SK-N-SH treated with all-trans-retinoic acid at 6 μM for 48 hours (cell line): Measurements from ENCODE around the gene ZNF512.
A peak's percentile ranks its signal among the peaks of the same experiment; 100 is the strongest.

Experiments
- ATAC-seq: fragments of 200-7000 bp; cut with Tn5 transposase; 3 replicates; pipeline ENCODE4 v1.9.1; 2020; ENCODE audit warnings: mild to moderate bottlenecking, moderate library complexity
- ARNTL ChIP-seq: fragments of 450-650 bp; formaldehyde crosslinking; IDR thresholded peaks from 2 replicates; pipeline ENCODE4 v1.5.0; 2020; ENCODE audit warnings: low read depth, mild to moderate bottlenecking, moderate library complexity, borderline replicate concordance
- BACH2 ChIP-seq: fragments of 250-450 bp; sonication (Bioruptor Pico); IDR thresholded peaks from 2 replicates; pipeline ENCODE4 v1.9.0; 2021; ENCODE audit warnings: mild to moderate bottlenecking, borderline replicate concordance
- CSDC2 ChIP-seq: fragments of 250-450 bp; sonication (Bioruptor Pico); IDR thresholded peaks from 2 replicates; pipeline ENCODE4 v1.5.0; 2020; ENCODE audit warnings: mild to moderate bottlenecking, moderate library complexity
- CSRNP3 ChIP-seq: fragments of 250-450 bp; sonication (Bioruptor Pico); IDR thresholded peaks from 2 replicates; pipeline ENCODE4 v1.5.1; 2021; ENCODE audit warnings: mild to moderate bottlenecking, moderate library complexity
- GLIS3 ChIP-seq: fragments of 250-450 bp; sonication (Bioruptor Pico); IDR thresholded peaks from 2 replicates; pipeline ENCODE4 v1.5.0; 2020; ENCODE audit warnings: mild to moderate bottlenecking, moderate library complexity
- ISL1 ChIP-seq: fragments of 250-450 bp; sonication (Bioruptor Pico); IDR thresholded peaks from 2 replicates; pipeline ENCODE4 v2.1.2; 2022; ENCODE audit warnings: mild to moderate bottlenecking, moderate library complexity
- OSR1 ChIP-seq: fragments of 250-450 bp; sonication (Bioruptor Pico); IDR thresholded peaks from 2 replicates; pipeline ENCODE4 v1.8.0; 2022; ENCODE audit warnings: moderate library complexity, mild to moderate bottlenecking, inconsistent platforms
- PATZ1 ChIP-seq: fragments of 250-450 bp; sonication (Bioruptor Pico); IDR thresholded peaks from 2 replicates; pipeline ENCODE4 v1.8.0; 2020; ENCODE audit warnings: mild to moderate bottlenecking, moderate library complexity, borderline replicate concordance
- POU6F1 ChIP-seq: fragments of 250-450 bp; sonication (Bioruptor Pico); IDR thresholded peaks from 2 replicates; pipeline ENCODE4 v1.8.0; 2021; ENCODE audit warnings: low read depth, mild to moderate bottlenecking, moderate library complexity, borderline replicate concordance
- PPARA ChIP-seq: fragments of 250-450 bp; sonication (Bioruptor Pico); IDR thresholded peaks from 2 replicates; pipeline ENCODE4 v1.5.0; 2020; ENCODE audit warnings: mild to moderate bottlenecking, borderline replicate concordance
- RARB ChIP-seq: fragments of 250-450 bp; sonication (Bioruptor Pico); IDR thresholded peaks from 2 replicates; pipeline ENCODE4 v1.8.0; 2021; ENCODE audit warnings: mild to moderate bottlenecking, moderate library complexity
- SNAI2 ChIP-seq: fragments of 250-450 bp; sonication (Bioruptor Pico); IDR thresholded peaks from 2 replicates; pipeline ENCODE4 v1.5.0; 2020; ENCODE audit warnings: mild to moderate bottlenecking, moderate library complexity
- TCF4 ChIP-seq: fragments of 250-450 bp; sonication (Bioruptor Pico); IDR thresholded peaks from 2 replicates; pipeline ENCODE4 v1.8.0; 2021; ENCODE audit warnings: mild to moderate bottlenecking, moderate library complexity, borderline replicate concordance
- TOX ChIP-seq: fragments of 250-450 bp; sonication (Bioruptor Pico); IDR thresholded peaks from 2 replicates; pipeline ENCODE4 v1.8.0; 2021; ENCODE audit warnings: mild to moderate bottlenecking, moderate library complexity, borderline replicate concordance
- TSHZ2 ChIP-seq: fragments of 250-450 bp; sonication (Bioruptor Pico); IDR thresholded peaks from 2 replicates; pipeline ENCODE4 v1.5.0; 2020; ENCODE audit warnings: mild to moderate bottlenecking, moderate library complexity
- ZC3H10 ChIP-seq: fragments of 250-450 bp; sonication (Bioruptor Pico); IDR thresholded peaks from 2 replicates; pipeline ENCODE4 v1.5.1; 2021; ENCODE audit warnings: mild to moderate bottlenecking, moderate library complexity
- ZFP3 ChIP-seq: fragments of 250-450 bp; sonication (Bioruptor Pico); IDR thresholded peaks from 2 replicates; pipeline ENCODE4 v1.5.0; 2020; ENCODE audit warnings: mild to moderate bottlenecking, moderate library complexity
- ZFP30 ChIP-seq: fragments of 450-650 bp; formaldehyde crosslinking; IDR thresholded peaks from 2 replicates; pipeline ENCODE4 v1.5.0; 2022; ENCODE audit warnings: mild to moderate bottlenecking, moderate library complexity
- ZNF70 ChIP-seq: fragments of 450-650 bp; formaldehyde crosslinking; IDR thresholded peaks from 2 replicates; pipeline ENCODE4 v1.5.0; 2020; ENCODE audit warnings: mild to moderate bottlenecking, moderate library complexity
- ZNF8 ChIP-seq: fragments of 450-650 bp; formaldehyde crosslinking; IDR thresholded peaks from 2 replicates; pipeline ENCODE4 v1.5.0; 2020; ENCODE audit warnings: mild to moderate bottlenecking, moderate library complexity

ZNF512 gene

GRCh38 chr2:27634291-27634690 lies 51.4 kb downstream of the ZNF512 start:
- no peak for ATAC-seq

DNA sequence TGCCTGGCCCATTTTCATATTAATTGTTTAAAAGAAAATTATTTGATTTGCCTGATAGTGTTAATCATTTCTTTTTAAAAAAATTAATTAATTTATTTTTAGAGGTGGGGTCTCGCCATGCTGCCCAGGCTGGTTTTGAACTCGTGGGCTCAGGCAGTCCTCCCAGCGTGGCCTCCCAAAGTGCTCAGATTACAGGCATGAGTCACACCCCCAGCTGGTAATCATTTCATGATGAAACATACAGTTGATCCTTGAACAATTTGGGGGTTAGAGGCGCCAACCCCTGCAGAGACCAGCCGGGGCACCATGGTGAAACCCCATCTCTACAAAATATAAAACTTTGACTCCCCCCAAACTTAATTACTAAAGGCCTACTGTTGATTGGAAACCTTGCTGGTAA lies 53.9 kb downstream of the ZNF512 start:
- no peak for ATAC-seq
- TF ChIP-seq PATZ1 = no peak
- TF ChIP-seq ISL1 = no peak
- TF ChIP-seq GLIS3 (CRISPR knock-in tag) = no peak
- no peak for TF ChIP-seq CSDC2 (CRISPR knock-in tag)
- TF ChIP-seq ZNF70 (CRISPR knock-in tag) = no peak
- no peak for TF ChIP-seq SNAI2 (CRISPR knock-in tag)
- TF ChIP-seq PPARA (CRISPR knock-in tag) = no peak
- TF ChIP-seq ZFP30 (CRISPR knock-in tag) = no peak
- no peak for TF ChIP-seq BACH2 (CRISPR knock-in tag)
- TF ChIP-seq OSR1 (CRISPR knock-in tag) = no peak
- TF ChIP-seq ZNF8 (CRISPR knock-in tag) = no peak
- no peak for TF ChIP-seq POU6F1

More at GRCh38 chr2:27634291-27634690, 51.4 kb downstream of the ZNF512 start:
- TF ChIP-seq TSHZ2 (CRISPR knock-in tag) (no peak), OSR1 (CRISPR knock-in tag) (no peak), ZFP3 (CRISPR knock-in tag) (no peak), ISL1 (no peak)
- TF ChIP-seq, all 23 proteins: peak for 0

DNA sequence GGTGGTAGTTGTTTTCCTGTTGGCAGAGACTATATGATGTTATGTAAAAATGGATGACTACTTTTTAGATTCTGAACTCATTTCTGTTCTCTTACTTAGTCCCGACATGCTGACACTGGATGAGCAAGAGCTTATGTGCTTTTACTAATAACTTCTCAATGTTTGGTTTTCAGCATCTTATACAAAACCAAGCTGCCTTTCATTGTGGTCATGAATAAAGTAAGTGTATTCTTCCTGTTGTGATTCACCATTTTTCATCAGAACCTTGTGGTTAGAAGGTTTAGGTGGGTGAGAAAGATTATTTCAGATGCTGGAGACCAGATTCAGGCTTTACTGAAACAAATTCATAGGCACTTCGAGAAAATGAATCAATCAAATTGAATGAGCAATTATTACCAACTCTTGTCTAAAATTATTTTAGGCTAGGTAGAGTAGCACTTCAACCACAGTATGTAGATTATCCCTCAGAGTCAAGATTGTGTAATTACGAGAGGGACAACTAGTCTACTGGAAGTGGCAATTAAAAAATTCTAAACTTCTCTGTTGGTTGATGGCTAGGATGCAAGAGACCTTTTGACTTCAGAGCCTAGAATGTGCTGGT lies 55.3 kb downstream of the ZNF512 start:
- ATAC-seq = peak; percentile 31; the same call in 2 of the 3 replicates
- TF ChIP-seq ZC3H10 (CRISPR knock-in tag) = no peak
- TF ChIP-seq CSDC2 (CRISPR knock-in tag) = no peak
- TF ChIP-seq TCF4 (CRISPR knock-in tag) = no peak

DNA sequence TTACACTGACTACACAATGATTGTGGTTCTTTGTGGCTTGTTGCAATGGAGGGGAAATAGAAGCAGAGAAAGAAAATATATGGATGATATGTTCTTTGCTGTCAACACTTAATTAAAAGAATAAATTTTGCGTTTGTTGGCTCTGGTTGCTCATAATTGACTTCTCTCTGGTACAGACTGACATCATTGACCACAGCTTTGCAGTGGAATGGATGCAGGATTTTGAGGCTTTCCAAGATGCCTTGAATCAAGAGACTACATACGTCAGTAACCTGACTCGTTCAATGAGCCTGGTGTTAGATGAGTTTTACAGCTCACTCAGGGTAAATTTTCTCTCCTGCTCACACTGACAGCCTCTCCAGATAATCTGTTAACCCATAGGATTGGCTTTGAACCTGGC lies 55.9 kb downstream of the ZNF512 start:
- TF ChIP-seq CSRNP3 (no peak), PPARA (CRISPR knock-in tag) (no peak), ZFP3 (CRISPR knock-in tag) (no peak), TSHZ2 (CRISPR knock-in tag) (no peak), BACH2 (CRISPR knock-in tag) (no peak), ARNTL (no peak), ZC3H10 (CRISPR knock-in tag) (no peak), ZNF8 (CRISPR knock-in tag) (no peak), SNAI2 (CRISPR knock-in tag) (no peak), POU6F1 (no peak), TOX (CRISPR knock-in tag) (no peak), RARB (CRISPR knock-in tag) (no peak), PATZ1 (no peak), ISL1 (no peak), GLIS3 (CRISPR knock-in tag) (no peak), CSDC2 (CRISPR knock-in tag) (no peak), TCF4 (CRISPR knock-in tag) (no peak)
- peak; percentile 48 for ATAC-seq
